K562 (cell line): ENCODE results near the gene ARL6IP1. TPM values are rescaled to one million over a fixed set of nuclear protein-coding genes. Genes with fewer than 3 reads are reported as not detected.

Experiments
- ARID2 ChIP-seq: fragments of 450-650 bp; IDR thresholded peaks from 2 replicates; pipeline ENCODE4 v1.6.1; 2017; ENCODE audit warnings: antibody characterized with exemption, mild to moderate bottlenecking
- BRD9 ChIP-seq: fragments of 450-650 bp; IDR thresholded peaks from 2 replicates; pipeline ENCODE4 v1.6.1; 2018; ENCODE audit warnings: low read depth; ENCODE audit not compliant: partially characterized antibody
- C11orf30 ChIP-seq: fragments of 450-650 bp; IDR thresholded peaks from 2 replicates; pipeline ENCODE4 v1.6.1; 2016; ENCODE audit warnings: low read depth, mild to moderate bottlenecking
- EHMT2 ChIP-seq: fragments of 450-650 bp; IDR thresholded peaks from 2 replicates; pipeline ENCODE4 v1.6.1; 2018; ENCODE audit warnings: antibody characterized with exemption
- EP300 ChIP-seq: IDR thresholded peaks from 2 replicates; pipeline ENCODE4 v1.6.1; 2012; ENCODE audit warnings: low read length, improper control_type of control experiment
- HMBOX1 ChIP-seq: sonication (generic); IDR thresholded peaks from 2 replicates; pipeline ENCODE4 v1.6.1; 2016
- PATZ1 ChIP-seq: fragments of 250-450 bp; sonication (Bioruptor Pico); IDR thresholded peaks from 2 replicates; pipeline ENCODE4 v1.5.0; 2020; ENCODE audit warnings: mild to moderate bottlenecking, borderline replicate concordance
- PBX2 ChIP-seq, 2 experiments: IDR thresholded peaks in 1 of 2; conservative IDR thresholded peaks in 1 of 2; 2 replicates each; pipeline ENCODE4 v1.6.1; 2016; ENCODE audit warnings: low read depth in 2 of 2, mild to moderate bottlenecking in 1 of 2, missing compliant biosample characterization in 1 of 2, missing genetic modification characterization in 1 of 2, moderate library complexity in 1 of 2
- POLR2G ChIP-seq: fragments of 200-400 bp; formaldehyde crosslinking; IDR thresholded peaks from 2 replicates; pipeline ENCODE4 v1.6.1; 2017; ENCODE audit warnings: low read depth, mild to moderate bottlenecking, antibody characterized with exemption, low read length, moderate library complexity
- RFX5 ChIP-seq: IDR thresholded peaks from 2 replicates; pipeline ENCODE4 v1.6.1; 2011; ENCODE audit warnings: low read depth, mild to moderate bottlenecking, improper control_type of control experiment, low read length
- SMARCE1 ChIP-seq: fragments of 450-650 bp; IDR thresholded peaks from 2 replicates; pipeline ENCODE4 v1.7.1; 2016; ENCODE audit warnings: mild to moderate bottlenecking
- TAF7 ChIP-seq: fragments of 450-650 bp; IDR thresholded peaks from 2 replicates; pipeline ENCODE4 v1.6.1; 2016; ENCODE audit warnings: missing genetic modification characterization, missing compliant biosample characterization
- ZNF12 ChIP-seq: sonication (generic); formaldehyde crosslinking; IDR thresholded peaks from 2 replicates; pipeline ENCODE4 v1.4.0; 2020; ENCODE audit warnings: mild to moderate bottlenecking, missing genetic modification reagents
- ZNF197 ChIP-seq: fragments of 200-800 bp; sonication (Bioruptor generic); IDR thresholded peaks from 2 replicates; pipeline ENCODE4 v1.6.1; 2016; ENCODE audit warnings: low read depth, missing genetic modification characterization, missing compliant biosample characterization
- ZNF316 ChIP-seq: fragments of 450-650 bp; IDR thresholded peaks from 2 replicates; pipeline ENCODE4 v1.6.1; 2016
- ZNF354B ChIP-seq: fragments of 250-450 bp; sonication (Bioruptor Pico); IDR thresholded peaks from 2 replicates; pipeline ENCODE4 v1.4.0; 2020
- ZNF592 ChIP-seq: fragments of 450-650 bp; IDR thresholded peaks from 2 replicates; pipeline ENCODE4 v1.6.1; 2017; ENCODE audit warnings: antibody characterized with exemption, mild to moderate bottlenecking
- ZNF830 ChIP-seq: fragments of 250-450 bp; sonication (Bioruptor Pico); IDR thresholded peaks from 2 replicates; pipeline ENCODE4 v1.5.0; 2021; ENCODE audit warnings: mild to moderate bottlenecking
- polyA plus RNA-seq, 8 experiments: library from polyadenylated mRNA; depleted of rRNA in 4 of 8; stranded (reverse) in 5 of 8; unstranded in 3 of 8; fragments of >200 nt; fragmentation: Nextera tagmentation in 2 of 8; fragmentation: Illumina TruSeq in 1 of 8; extraction: Ambion mirVana in 2 of 8; extraction: Trizol in 1 of 8; gene quantifications; 2 replicates each; pipeline versions ENCODE4 v1.2.1 to v1.2.3, GENCODE V29; 2011 to 2014; ENCODE audit warnings: inconsistent platforms in 1 of 8, missing spikeins in 1 of 8
- total RNA-seq, 7 experiments: library from RNA; depleted of rRNA in 6 of 7; stranded (reverse); fragments of >200 nt in 6 of 7; fragmentation: Illumina TruSeq in 2 of 7; extraction: Trizol in 2 of 7; gene quantifications; 2 replicates each; pipeline versions ENCODE4 v1.2.1 to v1.2.3, GENCODE V29; 2011 to 2021; ENCODE audit warnings: low replicate concordance in 1 of 7

ARL6IP1 gene
- total and polyA plus RNA-seq, 9 of the 15 experiments (the other 6 are each of a cell fraction or from before 2014, with no cell fraction given): 102 to 391 (median 162) TPM

GRCh38 chr16:18803569-18804462 is 2.5 kb upstream of the ARL6IP1 start (continued):
- TF ChIP-seq ZNF592: peak; percentile 65
- peak; percentile 22 for TF ChIP-seq BRD9
- TF ChIP-seq SMARCE1: 0 out of 2 replicates have a peak, but pooled peaks have one; percentile 11
- TF ChIP-seq PATZ1 (CRISPR knock-in tag): no peak
- no peak for TF ChIP-seq ZNF354B (CRISPR knock-in tag)
- TF ChIP-seq TAF7 (tag): no peak
- no peak for TF ChIP-seq POLR2G
- TF ChIP-seq PBX2 (CRISPR knock-in tag; IDR thresholded peaks at IDR 0.05; ENCODE audit: low read depth): no peak
- peak; percentile 47 for TF ChIP-seq PBX2 (tag; conservative IDR thresholded peaks at IDR 0.05; ENCODE audit: low read depth)
- TF ChIP-seq HMBOX1: 0 out of 2 replicates have a peak, but pooled peaks have one; percentile 17
- 0 out of 2 replicates have a peak, but pooled peaks have one; percentile 13 for TF ChIP-seq EP300
- TF ChIP-seq ARID2: 0 out of 2 replicates have a peak, but pooled peaks have one; percentile 0
- TF ChIP-seq ZNF12 (CRISPR knock-in tag): no peak
- TF ChIP-seq C11orf30: peak; percentile 86
- no peak for TF ChIP-seq ZNF197 (CRISPR knock-in tag)
- no peak for TF ChIP-seq RFX5
- TF ChIP-seq ZNF316: peak; percentile 88
- no peak for TF ChIP-seq ZNF830 (CRISPR knock-in tag)
- no peak for TF ChIP-seq EHMT2
